Vagina (tissue), 2 donors: ENCODE results near the gene RGS6. TPM values are rescaled to one million over a fixed set of nuclear protein-coding genes. Genes with fewer than 3 reads are reported as not detected.

Source experiments
- DNase-seq, 2 donors: peaks; one replicate each; pipeline ENCODE4 v3.0.0-alpha.2; 2017; ENCODE audit errors: extremely low spot score in 2 of 2
- H3K27ac ChIP-seq: fragments of 200-600 bp; sonication (generic); one replicate; pipeline ENCODE4 v1.5.1; 2019
- H3K27me3 ChIP-seq: fragments of 200-600 bp; sonication (generic); one replicate; pipeline ENCODE4 v1.5.1; 2019
- H3K36me3 ChIP-seq, 2 donors: fragments of 200-600 bp; sonication (generic); one replicate each; pipeline ENCODE4 v1.5.1; 2017 to 2019
- H3K4me1 ChIP-seq: fragments of 200-600 bp; sonication (generic); one replicate; pipeline ENCODE4 v1.5.1; 2019
- H3K4me3 ChIP-seq, 2 donors: fragments of 200-600 bp; sonication (generic); 1 replicate in 1 of 2; 2 replicates in 1 of 2; pipeline ENCODE4 v1.5.1; 2016 to 2019
- H3K9me3 ChIP-seq: fragments of 200-600 bp; sonication (generic); one replicate; pipeline ENCODE4 v1.5.1; 2019
- CTCF ChIP-seq, 3 experiments: fragments of 450-650 bp in 2 of 3; fragments of 200-600 bp in 1 of 3; sonication (generic) in 1 of 3; IDR thresholded peaks; one replicate each; pipeline ENCODE4 v1.5.1; 2017 to 2019; ENCODE audit warnings: antibody characterized with exemption in 3 of 3, mild to moderate bottlenecking in 2 of 3, moderate library complexity in 2 of 3
- POLR2A ChIP-seq, 2 donors: fragments of 450-650 bp; IDR thresholded peaks; one replicate each; pipeline ENCODE4 v1.6.1; 2017; ENCODE audit warnings: antibody characterized with exemption in 2 of 2, mild to moderate bottlenecking in 2 of 2, moderate library complexity in 2 of 2
- POLR2AphosphoS5 ChIP-seq, 2 donors: sonication (generic); formaldehyde crosslinking; IDR thresholded peaks; one replicate each; pipeline ENCODE4 v1.9.0; 2017; ENCODE audit warnings: antibody characterized with exemption in 2 of 2, mild to moderate bottlenecking in 2 of 2, low read depth in 1 of 2; ENCODE audit not compliant: insufficient read depth in 1 of 2
- intact Hi-C: fragments of 100-400 bp; cut with DNase I; formaldehyde crosslinking; loops from one replicate; pipeline ENCODE4 v1.15.1; 2023
- total RNA-seq: library from RNA; depleted of rRNA; stranded (reverse); fragments of >200 nt; gene quantifications from one replicate; pipeline ENCODE4 v1.2.3, GENCODE V29; 2016

RGS6 gene
- total RNA-seq, 1 donor from 2014 or later: 2.0 TPM

GRCh38 chr14:72290241-72290640 lies 358.0 kb downstream of the RGS6 start:
- Histone ChIP-seq H3K27ac (no peak overlapping the region), H3K27me3 (no peaks in the 10 kb centered on the region), H3K36me3 (no peaks in the 10 kb centered on the region), H3K4me3 (no peak overlapping the region), H3K4me1 (no peaks in the 10 kb centered on the region), H3K9me3 (no peaks in the 10 kb centered on the region)
- no peak for TF ChIP-seq POLR2AphosphoS5 (IDR thresholded peaks at IDR 0.05; ENCODE audit: insufficient read depth in 1 of 2, low read depth in 1 of 2)
- no peak for TF ChIP-seq CTCF (IDR thresholded peaks at IDR 0.05)
- TF ChIP-seq POLR2A (IDR thresholded peaks at IDR 0.05): no peak
- intact Hi-C loops: no loop called here
- no peak for DNase-seq

- no peaks in the 10 kb centered on the region for H3K27me3 ChIP-seq
- no peaks in the 10 kb centered on the region for H3K36me3 ChIP-seq
- no peaks in the 10 kb centered on the region for H3K4me1 ChIP-seq
- no peak overlapping the region for H3K4me3 ChIP-seq
- no peak for DNase-seq
- no peak overlapping the region for H3K27ac ChIP-seq
- TF ChIP-seq CTCF (IDR thresholded peaks at IDR 0.05) (peak in 2 of 3 experiments; percentile 24 to 33), POLR2A (IDR thresholded peaks at IDR 0.05) (no peak)
- no peaks in the 10 kb centered on the region for H3K9me3 ChIP-seq
- intact Hi-C loops: no loop called here
Measured at GRCh38 chr14:72291908-72292688, 359.9 kb downstream of the RGS6 start.

GRCh38 chr14:72292689-72293024 lies 360.4 kb downstream of the RGS6 start:
- TF ChIP-seq POLR2AphosphoS5 (IDR thresholded peaks at IDR 0.05; ENCODE audit: insufficient read depth in 1 of 2, low read depth in 1 of 2) (no peak), CTCF (IDR thresholded peaks at IDR 0.05) (peak in 1 of 3 experiments; percentile 7)
- Histone ChIP-seq H3K4me3 (no peak overlapping the region), H3K4me1 (no peaks in the 10 kb centered on the region), H3K36me3 (no peaks in the 10 kb centered on the region), H3K27ac (no peak overlapping the region), H3K9me3 (no peaks in the 10 kb centered on the region), H3K27me3 (no peaks in the 10 kb centered on the region)
- no peak for DNase-seq
- intact Hi-C loops: no loop called here

- intact Hi-C loops: no loop called here
- Histone ChIP-seq H3K36me3 (no peaks in the 10 kb centered on the region), H3K27ac (no peak overlapping the region), H3K4me3 (no peak overlapping the region), H3K9me3 (no peaks in the 10 kb centered on the region), H3K27me3 (no peaks in the 10 kb centered on the region), H3K4me1 (no peaks in the 10 kb centered on the region)
- TF ChIP-seq POLR2A (IDR thresholded peaks at IDR 0.05): no peak
- no peak for TF ChIP-seq POLR2AphosphoS5 (IDR thresholded peaks at IDR 0.05; ENCODE audit: insufficient read depth in 1 of 2, low read depth in 1 of 2)
- DNase-seq: no peak
Measured at GRCh38 chr14:72301352-72301751, 369.1 kb downstream of the RGS6 start.

GRCh38 chr14:72303930-72304329 lies 371.7 kb downstream of the RGS6 start:
- H3K27ac ChIP-seq: no peak overlapping the region
- no peaks in the 10 kb centered on the region for H3K36me3 ChIP-seq
- intact Hi-C loops: no loop called here
- H3K4me3 ChIP-seq: no peak overlapping the region
- H3K27me3 ChIP-seq: no peaks in the 10 kb centered on the region
- DNase-seq: no peak
- H3K9me3 ChIP-seq: no peaks in the 10 kb centered on the region
- no peaks in the 10 kb centered on the region for H3K4me1 ChIP-seq
- no peak for TF ChIP-seq POLR2A (IDR thresholded peaks at IDR 0.05)
- no peak for TF ChIP-seq CTCF (IDR thresholded peaks at IDR 0.05)
- no peak for TF ChIP-seq POLR2AphosphoS5 (IDR thresholded peaks at IDR 0.05; ENCODE audit: insufficient read depth in 1 of 2, low read depth in 1 of 2)
